Epithelial cell of proximal tubule (primary cell): ENCODE results near the gene SPRR2E. TPM values are rescaled to one million over a fixed set of nuclear protein-coding genes. Genes with fewer than 3 reads are reported as not detected.

Experiments used
- DNase-seq: peaks from one replicate; pipeline ENCODE4 v3.0.0-alpha.2; 2011; ENCODE audit warnings: low read depth
- H3K4me3 ChIP-seq: 2 replicates; pipeline ENCODE4 v1.5.1; 2011; ENCODE audit warnings: low read depth, mild to moderate bottlenecking, low read length
- CTCF ChIP-seq: conservative IDR thresholded peaks from 2 replicates; pipeline ENCODE4 v1.5.1; 2012; ENCODE audit warnings: low read depth, mild to moderate bottlenecking, low read length
- total RNA-seq: library from RNA; depleted of rRNA; stranded (reverse); fragments of >200 nt; gene quantifications from 2 replicates; pipeline ENCODE4 v1.2.3, GENCODE V29; 2015

SPRR2E gene
- total RNA-seq, 1 donor from 2014 or later: not detected

- no peak for TF ChIP-seq CTCF
- H3K4me3 ChIP-seq: no peak overlapping the region
- no peak for DNase-seq
Measured at GRCh38 chr1:153095764-153096163, 1.4 kb upstream of the SPRR2E start.

GRCh38 chr1:153087652-153088051, 6.7 kb downstream of the SPRR2E start:
- H3K4me3 ChIP-seq: no peak overlapping the region
- no peak for TF ChIP-seq CTCF
- no peak for DNase-seq

GRCh38 chr1:153081736-153082135, 12.6 kb downstream of the SPRR2E start:
- no peak for TF ChIP-seq CTCF
- no peak for DNase-seq
- no peak overlapping the region for H3K4me3 ChIP-seq

- no peak for DNase-seq
- no peak for TF ChIP-seq CTCF
- H3K4me3 ChIP-seq: no peak overlapping the region
Measured at GRCh38 chr1:153072806-153073726, 21.3 kb downstream of the SPRR2E start.

- H3K4me3 ChIP-seq: no peak within 1 kb of the TSS
- TF ChIP-seq CTCF: no peak
- no peak for DNase-seq
Measured at GRCh38 chr1:153071511-153071910, 22.8 kb downstream of the SPRR2E start, which contains the start of gene SPRR2B. TSS of gene SPRR2B (minus strand) at chr1:153071611. CDS start at chr1:153070839, 772 bp downstream.

- TF ChIP-seq CTCF: no peak
- no peak for DNase-seq
- H3K4me3 ChIP-seq: no peak overlapping the region
Measured at GRCh38 chr1:153070243-153070642, 24.1 kb downstream of the SPRR2E start.
